Activated CD4-positive, alpha-beta T cell treated with anti-CD3 and anti-CD28 coated beads, Interleukin-2, amount 50 U/mL, for 24 hours (primary cell): ENCODE data around the gene MAGEB10.
"Not testable (repeated sequence)": the region's sequence is repeated elsewhere in the genome, so short reads cannot be mapped to it uniquely, and the experiment has no call there.

Experiments
- DNase-seq, 2 donors: peaks; one replicate each; pipeline ENCODE4 v3.0.0-alpha.2; 2020; ENCODE audit warnings: low read depth in 1 of 2, low spot score in 1 of 2

MAGEB10 gene, protein sequence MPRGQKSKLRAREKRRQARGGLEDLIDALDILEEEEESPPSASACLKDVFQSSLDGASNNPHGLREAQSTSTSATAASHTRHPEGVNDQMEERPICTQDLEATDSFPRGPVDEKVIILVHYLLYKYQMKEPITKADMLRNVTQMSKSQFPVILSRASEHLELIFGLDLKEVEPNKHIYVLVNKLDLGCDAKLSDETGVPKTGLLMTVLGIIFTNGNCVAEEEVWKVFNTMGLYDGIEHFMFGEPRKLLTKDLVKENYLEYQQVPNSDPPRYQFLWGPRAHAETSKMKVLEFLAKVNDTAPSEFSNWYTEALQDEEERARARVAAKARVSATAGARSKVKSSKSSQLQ

GRCh38 chrX:27807690-27808089, at the start of gene MAGEB10:
Gene MAGEB10, plus strand, starts transcription at chrX:27807990. Its CDS starts 13,317 bp downstream, at chrX:27821307.
- no peak for DNase-seq

- no peak for DNase-seq
These were observed 42.1 kb upstream of the MAGEB10 start for GRCh38 chrX:27765718-27766117.

- DNase-seq, result no peak
These were observed 40.4 kb upstream of the MAGEB10 start for GRCh38 chrX:27767387-27767786.

DNA sequence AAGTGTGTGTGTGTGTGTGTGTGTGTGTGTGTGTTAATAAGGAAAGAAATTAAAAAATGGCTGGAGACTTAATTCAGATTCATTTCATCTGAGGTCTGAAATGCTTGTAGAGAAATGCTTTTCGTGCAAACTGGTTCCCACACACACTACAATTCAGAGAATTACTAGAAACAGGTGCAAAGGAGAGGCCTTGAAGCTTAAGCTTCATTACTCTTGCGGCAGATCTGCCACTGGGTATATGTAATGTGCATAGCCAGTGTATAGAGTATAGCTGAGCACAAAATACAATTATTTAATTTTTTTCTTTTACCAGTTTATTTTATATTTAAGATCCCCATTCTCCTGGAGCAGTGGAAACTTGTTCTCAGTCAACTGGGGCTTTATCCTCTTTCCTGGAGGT, 31.8 kb upstream of the MAGEB10 start:
- DNase-seq, result no peak

DNA sequence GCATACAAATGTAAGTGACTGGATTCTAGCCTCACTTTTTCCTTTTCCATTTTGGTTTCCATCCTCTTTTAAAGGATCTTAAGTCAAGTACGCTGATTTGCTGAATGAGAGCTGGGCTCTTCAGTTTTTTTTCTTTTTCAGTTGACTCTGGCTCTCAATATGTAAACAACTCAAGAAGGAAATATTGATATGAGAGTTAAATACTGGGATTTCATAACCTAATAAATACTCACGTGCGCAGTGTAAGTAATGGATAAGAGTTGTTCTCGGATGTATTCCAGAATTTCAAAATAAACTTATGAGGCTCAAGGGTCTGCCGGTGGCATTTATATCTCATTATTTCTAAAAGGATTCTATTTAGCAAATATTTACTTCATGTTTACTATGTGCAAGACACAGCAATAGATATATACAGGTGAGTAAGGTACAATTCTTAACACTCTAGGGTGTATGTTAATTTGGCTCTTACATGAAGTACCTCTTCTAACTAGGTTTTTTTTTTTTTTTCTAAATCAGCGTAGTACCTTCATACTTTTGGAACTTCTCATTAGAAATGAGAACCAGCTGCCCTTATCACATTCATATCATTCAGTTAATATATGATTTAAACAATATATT, 11.0 kb upstream of the MAGEB10 start:
- DNase-seq, result no peak

DNA sequence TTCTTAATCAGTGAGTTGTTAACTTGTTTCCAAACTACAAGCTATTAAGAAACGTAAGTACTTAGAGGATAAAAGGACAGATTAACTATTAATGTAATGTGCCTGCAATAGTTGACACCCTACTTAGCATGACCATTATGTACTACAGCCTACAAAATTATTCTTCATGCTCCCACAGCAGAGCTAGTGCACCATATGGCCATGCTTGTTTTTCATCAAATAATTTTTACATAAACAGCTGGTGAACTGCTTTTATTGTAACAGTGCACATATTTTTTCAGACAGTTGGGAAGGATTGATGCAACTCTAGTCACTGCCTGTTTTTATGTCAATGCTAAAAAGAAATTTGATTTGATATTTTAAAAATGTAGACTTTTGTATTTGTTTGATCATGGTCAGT, 10.2 kb upstream of the MAGEB10 start:
- DNase-seq, result no peak

DNA sequence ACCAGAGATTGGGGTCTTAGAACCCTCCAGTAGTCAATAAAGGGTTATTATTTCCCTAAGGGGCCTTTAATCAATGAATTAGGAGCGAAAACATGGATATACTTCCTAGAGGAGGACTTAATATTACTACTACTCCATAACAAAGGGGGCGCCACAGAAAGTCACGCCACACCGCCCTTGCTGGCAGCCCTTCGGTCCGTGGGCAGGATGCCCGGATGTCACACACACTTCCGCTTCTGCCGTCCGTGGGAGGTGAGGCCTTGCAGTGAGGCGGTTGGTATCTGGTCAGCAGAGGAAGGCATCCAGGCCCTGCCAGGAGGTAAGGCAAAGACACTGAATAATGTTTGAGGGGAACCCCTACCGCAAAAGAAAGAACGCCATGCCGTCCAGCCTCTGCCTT, 436 bp downstream of the MAGEB10 start:
- no peak for DNase-seq

GRCh38 chrX:27808991-27809859, 1.4 kb downstream of the MAGEB10 start:
- not testable (repeated sequence) for DNase-seq

- no peak for DNase-seq
These were observed 7.4 kb downstream of the MAGEB10 start for GRCh38 chrX:27815209-27815608.

GRCh38 chrX:27823812-27824211, 16.0 kb downstream of the MAGEB10 start:
- DNase-seq, result no peak

DNA sequence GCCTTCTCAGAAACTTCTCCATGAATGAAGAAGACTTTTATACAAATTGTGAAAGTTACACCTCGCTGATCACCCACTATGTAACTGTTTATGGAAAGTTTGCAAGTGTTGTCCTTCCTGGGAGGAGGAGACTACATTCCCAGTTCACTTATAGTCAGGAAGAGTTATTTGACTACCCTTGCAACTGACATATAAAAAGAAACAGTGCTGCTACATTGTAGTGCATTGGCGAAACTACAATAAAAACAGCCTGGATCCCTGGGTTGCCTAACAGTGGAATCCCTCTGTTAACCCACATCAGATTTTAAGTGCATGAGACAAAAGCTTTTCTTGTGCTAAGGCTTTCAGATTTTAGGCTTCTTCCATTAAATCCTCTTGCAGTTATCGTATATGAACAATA, 30.4 kb downstream of the MAGEB10 start:
- no peak for DNase-seq

DNA sequence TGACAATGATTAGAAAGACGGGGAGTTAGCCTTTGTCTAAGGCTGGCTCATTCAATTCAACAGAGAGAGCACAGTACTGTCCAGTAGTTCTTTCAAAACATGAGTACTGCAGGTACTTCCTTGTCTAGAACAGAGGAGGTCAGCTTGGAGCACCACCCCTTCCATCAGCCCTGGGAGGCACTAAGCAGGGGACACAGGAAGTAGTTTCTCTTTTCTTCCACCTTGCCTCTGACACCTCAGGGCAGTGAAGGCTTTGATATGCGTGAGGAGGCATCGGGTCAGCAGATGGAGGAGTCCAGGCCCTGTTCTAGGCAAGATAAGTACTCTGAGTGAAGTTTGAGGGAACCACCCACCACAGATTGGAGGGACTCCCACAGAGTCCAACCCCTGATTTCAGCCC, 33.1 kb downstream of the MAGEB10 start:
- no peak for DNase-seq

DNA sequence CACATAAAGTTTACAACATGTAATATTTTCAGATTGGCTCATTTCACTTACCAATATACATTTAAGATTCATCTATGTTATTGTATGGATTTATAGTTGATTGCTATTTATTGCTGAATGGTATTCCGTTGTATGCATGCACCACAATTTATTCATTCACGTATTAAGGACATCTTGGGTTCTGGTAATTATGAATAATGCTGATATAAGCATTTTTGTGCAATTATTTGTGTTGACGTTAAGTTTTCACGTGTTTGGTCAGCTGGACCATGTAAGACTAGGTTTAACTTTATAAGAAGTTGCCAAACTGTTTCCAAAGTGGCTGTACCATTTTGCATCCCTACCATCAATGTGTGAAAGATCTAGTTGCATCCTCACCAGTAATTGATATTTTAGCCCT, 35.1 kb downstream of the MAGEB10 start:
- DNase-seq, result no peak

DNA sequence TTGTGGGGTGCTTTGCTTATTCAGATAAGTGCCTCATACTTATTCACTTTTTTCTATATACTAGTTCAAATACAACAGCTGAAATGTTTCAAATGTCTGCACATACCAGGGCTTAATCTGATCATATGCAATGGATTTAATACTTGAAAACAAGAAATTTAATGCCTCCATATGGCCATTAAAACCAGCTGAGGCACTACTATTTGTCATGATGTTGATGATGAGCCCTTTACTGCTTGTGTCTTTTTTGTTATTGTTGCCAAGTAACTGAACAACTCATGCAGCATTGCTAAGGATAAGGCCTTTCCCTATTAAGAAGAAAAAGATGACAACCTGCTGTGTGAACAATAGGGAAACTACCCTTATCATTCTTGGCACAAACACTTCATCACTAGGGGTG, 52.5 kb downstream of the MAGEB10 start:
- no peak for DNase-seq

GRCh38 chrX:27863809-27864208, 56.0 kb downstream of the MAGEB10 start:
- no peak for DNase-seq
